GM12892 (cell line): Measurements from ENCODE around the gene ZNF511.

Source experiments
- POLR2A ChIP-seq: IDR thresholded peaks from 2 replicates; pipeline ENCODE4 v1.6.1; 2011; ENCODE audit warnings: low read depth, low read length, control low read depth
- TAF1 ChIP-seq: IDR thresholded peaks from 2 replicates; pipeline ENCODE4 v1.6.1; 2011; ENCODE audit warnings: low read depth, mild to moderate bottlenecking, control low read depth, low read length, borderline replicate concordance

- no peak for TF ChIP-seq POLR2A
- no peak for TF ChIP-seq TAF1
These were observed 11.2 kb upstream of the ZNF511 start for GRCh38 chr10:133297504-133297903.
